ENCODE results near the gene FOXN3. TPM values are rescaled to one million over a fixed set of nuclear protein-coding genes. Genes with fewer than 3 reads are reported as not detected.
A peak's percentile ranks its signal among the peaks of the same experiment; 100 is the strongest.

Gene FOXN3
- total RNA-seq, 1 experiment from 2014 or later: 125 TPM

GRCh38 chr14:89160437-89160836 is 256.6 kb downstream of the FOXN3 start:
- Histone ChIP-seq H4K91ac (ENCODE audit: insufficient read length, low read depth, low read length) (no peak overlapping the region), H2AK5ac (ENCODE audit: insufficient read length, low read length) (no peak overlapping the region), H4K8ac (replicated peaks; ENCODE audit: insufficient read length, low read depth, low read length) (no peak overlapping the region), H3K23ac (ENCODE audit: insufficient read length, low read depth, low read length) (no peak overlapping the region), H3K27me3 (ENCODE audit: insufficient read depth, low read length) (no peaks in the 10 kb centered on the region), H3K79me1 (ENCODE audit: insufficient read depth, low read depth, low read length, poor library complexity, severe bottlenecking) (no peaks in the 10 kb centered on the region), H2BK20ac (ENCODE audit: low read depth, low read length, poor library complexity, severe bottlenecking) (no peak overlapping the region), H3K4ac (ENCODE audit: low read depth, low read length) (no peak overlapping the region), H3K79me2 (ENCODE audit: insufficient read depth, low read length) (0 out of 2 replicates have a peak, but pooled peaks cover 1% of the 10 kb centered on the region), H3K56ac (ENCODE audit: insufficient read length, low read depth, low read length) (no peak overlapping the region), H3T11ph (ENCODE audit: low read length) (no peak overlapping the region), H4K5ac (ENCODE audit: insufficient read length, low read depth, low read length) (no peak overlapping the region), H2BK120ac (ENCODE audit: low read depth, low read length, poor library complexity, severe bottlenecking) (no peak overlapping the region), H3K18ac (ENCODE audit: insufficient read length, low read depth, low read length) (no peak overlapping the region), H3K27ac (ENCODE audit: insufficient read length, low read depth, low read length) (no peak overlapping the region), H3K4me2 (ENCODE audit: insufficient read depth, insufficient read length, low read length) (no peak overlapping the region), H2AFZ (ENCODE audit: low read length) (no peak overlapping the region), H2BK12ac (ENCODE audit: insufficient read length, low read depth, low read length) (no peak overlapping the region), H3K4me1 (ENCODE audit: insufficient read depth, low read length) (0 out of 2 replicates have a peak, but pooled peaks cover 2% of the 10 kb centered on the region), H2BK5ac (ENCODE audit: insufficient read length, low read length) (no peak overlapping the region), H3K9ac (ENCODE audit: extremely low read depth, insufficient read length, low read length) (no peak overlapping the region), H2BK15ac (ENCODE audit: low read depth, low read length) (no peak overlapping the region), H3K9me3 (ENCODE audit: control insufficient read depth, low read depth, low read length) (no peaks in the 10 kb centered on the region), H3K14ac (ENCODE audit: insufficient read depth, low read length) (no peak overlapping the region), H3K23me2 (ENCODE audit: insufficient read length, low read depth, low read length, poor library complexity, severe bottlenecking) (no peaks in the 10 kb centered on the region), H4K20me1 (ENCODE audit: control insufficient read depth, insufficient read depth, insufficient read length) (no peaks in the 10 kb centered on the region)
- H3K27me3 Mint-ChIP-seq (ENCODE audit: low read depth): no peaks in the 10 kb centered on the region
- H3K36me3 Mint-ChIP-seq (ENCODE audit: insufficient read depth in 1 of 3, low read depth in 3 of 3): peaks cover 45 to 69% (median 48%) of the 10 kb centered on the region in 3 experiments
- no peak for DNase-seq
- peaks cover 14 to 18% of the 10 kb centered on the region in 2 experiments for H3K4me1 Mint-ChIP-seq
- WGBS (ENCODE audit: extremely low coverage, insufficient read length, low lambda C conversion rate): no CpG with 5 or more reads among the region's 7 CpGs
- H3K9me3 Mint-ChIP-seq: no peaks in the 10 kb centered on the region
- TF ChIP-seq CTCF (conservative IDR thresholded peaks at IDR 0.05): no peak
- no peak overlapping the region for H3K4me3 Mint-ChIP-seq
- peak overlapping the region in 1 of 3 experiments; percentile 49; a peak in 2 of 7 replicates for H3K27ac Mint-ChIP-seq
